Activated T-cell treated with anti-CD3 and anti-CD28 coated beads for 48 hours (primary cell): ENCODE results near the gene SPRY1.

Source experiments
- DNase-seq: peaks from one replicate; pipeline ENCODE4 v3.0.0-alpha.2; 2020; ENCODE audit warnings: low read depth

Gene SPRY1

GRCh38 chr4:123443401-123444289 lies 47.0 kb downstream of the SPRY1 start:
- DNase-seq = peak; percentile 25

GRCh38 chr4:123444290-123444731 lies 47.7 kb downstream of the SPRY1 start:
- DNase-seq = peak; percentile 20

- DNase-seq = no peak
These were observed 50.4 kb downstream of the SPRY1 start for GRCh38 chr4:123446865-123447474.

- no peak for DNase-seq
These were observed 52.8 kb downstream of the SPRY1 start for GRCh38 chr4:123449362-123449761.

GRCh38 chr4:123449780-123450179 lies 53.2 kb downstream of the SPRY1 start:
- DNase-seq = no peak

- DNase-seq = no peak
These were observed 53.8 kb downstream of the SPRY1 start for GRCh38 chr4:123450393-123450792.

GRCh38 chr4:123452616-123453015 lies 56.0 kb downstream of the SPRY1 start:
- DNase-seq = no peak

- no peak for DNase-seq
These were observed 56.6 kb downstream of the SPRY1 start for GRCh38 chr4:123453061-123453680.
